Measurements from ENCODE around the gene ASCC3.
"Not testable (repeated sequence)": the region's sequence is repeated elsewhere in the genome, so short reads cannot be mapped to it uniquely, and the experiment has no call there.

The ASCC3 gene

GRCh38 chr6:100890646-100891045 is 9.5 kb upstream of the ASCC3 start:
- DNase-seq (ENCODE audit: low read depth, low spot score); H3K4me3 ChIP-seq (ENCODE audit: low read length): not testable (repeated sequence)

- no peak for DNase-seq (ENCODE audit: low read depth, low spot score)
- no peak overlapping the region for H3K4me3 ChIP-seq (ENCODE audit: low read length)
Measured at GRCh38 chr6:100889351-100889750, 8.2 kb upstream of the ASCC3 start.

GRCh38 chr6:100886076-100886475 is 4.9 kb upstream of the ASCC3 start:
- no peak overlapping the region for H3K4me3 ChIP-seq (ENCODE audit: low read length)
- DNase-seq (ENCODE audit: low read depth, low spot score), result no peak

GRCh38 chr6:100883347-100883746 is 2.2 kb upstream of the ASCC3 start:
- DNase-seq (ENCODE audit: low read depth, low spot score), result no peak

GRCh38 chr6:100881707-100882040 is 545 bp upstream of the ASCC3 start:
- DNase-seq (ENCODE audit: low read depth, low spot score), result no peak
- peak overlapping the region; percentile 86 for H3K4me3 ChIP-seq (ENCODE audit: low read length)

More at GRCh38 chr6:100883347-100883746, 2.2 kb upstream of the ASCC3 start:
- no peak overlapping the region for H3K4me3 ChIP-seq (ENCODE audit: low read length)

GRCh38 chr6:100880149-100880852 is 828 bp downstream of the ASCC3 start:
- no peak for DNase-seq (ENCODE audit: low read depth, low spot score)
- peak overlapping the region; percentile 86 for H3K4me3 ChIP-seq (ENCODE audit: low read length)

GRCh38 chr6:100879317-100879716 is 1.8 kb downstream of the ASCC3 start:
- no peak overlapping the region for H3K4me3 ChIP-seq (ENCODE audit: low read length)
- no peak for DNase-seq (ENCODE audit: low read depth, low spot score)

GRCh38 chr6:100877851-100878250 is 3.3 kb downstream of the ASCC3 start:
- no peak overlapping the region for H3K4me3 ChIP-seq (ENCODE audit: low read length)
- no peak for DNase-seq (ENCODE audit: low read depth, low spot score)

GRCh38 chr6:100876251-100876650 is 4.9 kb downstream of the ASCC3 start:
- DNase-seq (ENCODE audit: low read depth, low spot score), result no peak
- H3K4me3 ChIP-seq (ENCODE audit: low read length), result no peak overlapping the region

- no peak overlapping the region for H3K4me3 ChIP-seq (ENCODE audit: low read length)
- DNase-seq (ENCODE audit: low read depth, low spot score), result no peak
Measured at GRCh38 chr6:100865525-100865924, 15.6 kb downstream of the ASCC3 start.

- H3K4me3 ChIP-seq (ENCODE audit: low read length), result no peak overlapping the region
- no peak for DNase-seq (ENCODE audit: low read depth, low spot score)
Measured at GRCh38 chr6:100862063-100862462, 19.1 kb downstream of the ASCC3 start.

- H3K4me3 ChIP-seq (ENCODE audit: low read length), result no peak overlapping the region
- no peak for DNase-seq (ENCODE audit: low read depth, low spot score)
Measured at GRCh38 chr6:100856146-100856545, 25.0 kb downstream of the ASCC3 start.

- no peak overlapping the region for H3K4me3 ChIP-seq (ENCODE audit: low read length)
- DNase-seq (ENCODE audit: low read depth, low spot score), result no peak
Measured at GRCh38 chr6:100851819-100852218, 29.3 kb downstream of the ASCC3 start.

GRCh38 chr6:100850174-100850573 is 31.0 kb downstream of the ASCC3 start:
- no peak for DNase-seq (ENCODE audit: low read depth, low spot score)
- no peak overlapping the region for H3K4me3 ChIP-seq (ENCODE audit: low read length)

- H3K4me3 ChIP-seq (ENCODE audit: low read length), result no peak overlapping the region
- DNase-seq (ENCODE audit: low read depth, low spot score), result no peak
Measured at GRCh38 chr6:100846276-100846675, 34.9 kb downstream of the ASCC3 start.

GRCh38 chr6:100845676-100846075 is 35.5 kb downstream of the ASCC3 start:
- no peak overlapping the region for H3K4me3 ChIP-seq (ENCODE audit: low read length)
- DNase-seq (ENCODE audit: low read depth, low spot score), result no peak

- DNase-seq (ENCODE audit: low read depth, low spot score), result no peak
- no peak overlapping the region for H3K4me3 ChIP-seq (ENCODE audit: low read length)
Measured at GRCh38 chr6:100839419-100839818, 41.7 kb downstream of the ASCC3 start.

- DNase-seq (ENCODE audit: low read depth, low spot score), result no peak
- H3K4me3 ChIP-seq (ENCODE audit: low read length), result no peak overlapping the region
Measured at GRCh38 chr6:100838011-100838410, 43.1 kb downstream of the ASCC3 start.

GRCh38 chr6:100833972-100834574 is 47.1 kb downstream of the ASCC3 start:
- H3K4me3 ChIP-seq (ENCODE audit: low read length), result no peak overlapping the region
- DNase-seq (ENCODE audit: low read depth, low spot score), result no peak

GRCh38 chr6:100829077-100829595 is 52.0 kb downstream of the ASCC3 start:
- DNase-seq (ENCODE audit: low read depth, low spot score); H3K4me3 ChIP-seq (ENCODE audit: low read length): not testable (repeated sequence)

- H3K4me3 ChIP-seq (ENCODE audit: low read length), result no peak overlapping the region
- no peak for DNase-seq (ENCODE audit: low read depth, low spot score)
Measured at GRCh38 chr6:100823041-100823440, 58.1 kb downstream of the ASCC3 start.

All from Jurkat, Clone E6-1 (cell line).